Cardiac fibroblast (primary cell): ENCODE data around the gene CHST4.
A peak's percentile ranks its signal among the peaks of the same experiment; 100 is the strongest.

Experiments
- DNase-seq, 2 donors: peaks; one replicate each; pipeline versions ENCODE4 v3.0.0 to v3.0.0-alpha.2; 2010; ENCODE audit warnings: low read depth in 2 of 2
- H3K4me3 ChIP-seq, 2 donors: replicated peaks in 1 of 2; 1 replicate in 1 of 2; 2 replicates in 1 of 2; pipeline ENCODE4 v1.5.1; 2011; ENCODE audit warnings: low read depth in 2 of 2, low read length in 2 of 2, mild to moderate bottlenecking in 2 of 2, moderate library complexity in 1 of 2
- TF ChIP-seq, protein P1 (sequence below): IDR thresholded peaks from one replicate; pipeline ENCODE4 v1.5.1; 2011; ENCODE audit warnings: low read depth, mild to moderate bottlenecking, low read length, inconsistent platforms

The CHST4 gene

DNA sequence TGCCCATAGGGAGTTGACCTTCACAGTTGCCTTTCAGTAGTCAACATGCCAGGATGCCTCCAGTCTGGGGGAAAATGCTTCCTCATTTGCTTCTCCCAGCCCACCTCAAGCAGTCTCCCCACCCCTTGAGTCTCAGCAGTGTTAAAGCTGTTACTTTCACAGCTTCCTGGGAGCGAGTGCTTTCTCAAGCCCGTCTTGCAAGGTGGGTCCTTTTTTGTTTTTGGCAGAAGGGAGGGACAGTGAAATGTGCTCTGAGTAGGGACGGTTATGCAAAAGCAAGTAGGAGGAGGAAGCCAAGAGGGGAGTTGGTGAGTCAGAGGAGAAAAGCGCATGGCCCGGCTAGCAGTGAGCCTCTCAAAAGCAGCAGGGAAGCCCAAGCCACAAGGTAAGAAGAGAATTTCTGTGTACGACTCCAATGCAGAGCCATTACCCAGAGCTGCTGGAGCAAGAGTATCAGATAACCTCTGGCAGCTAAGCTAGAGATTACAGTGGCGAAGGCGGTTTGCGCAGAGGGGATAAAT is at the start of gene CHST4:
TSS of gene CHST4 (plus strand) at position 316 of the 521 bp plus-strand sequence. CDS start 10,252 bp downstream, outside the sequence.
- H3K4me3 ChIP-seq: no peak within 1 kb of the TSS
- TF ChIP-seq, protein P1, sequence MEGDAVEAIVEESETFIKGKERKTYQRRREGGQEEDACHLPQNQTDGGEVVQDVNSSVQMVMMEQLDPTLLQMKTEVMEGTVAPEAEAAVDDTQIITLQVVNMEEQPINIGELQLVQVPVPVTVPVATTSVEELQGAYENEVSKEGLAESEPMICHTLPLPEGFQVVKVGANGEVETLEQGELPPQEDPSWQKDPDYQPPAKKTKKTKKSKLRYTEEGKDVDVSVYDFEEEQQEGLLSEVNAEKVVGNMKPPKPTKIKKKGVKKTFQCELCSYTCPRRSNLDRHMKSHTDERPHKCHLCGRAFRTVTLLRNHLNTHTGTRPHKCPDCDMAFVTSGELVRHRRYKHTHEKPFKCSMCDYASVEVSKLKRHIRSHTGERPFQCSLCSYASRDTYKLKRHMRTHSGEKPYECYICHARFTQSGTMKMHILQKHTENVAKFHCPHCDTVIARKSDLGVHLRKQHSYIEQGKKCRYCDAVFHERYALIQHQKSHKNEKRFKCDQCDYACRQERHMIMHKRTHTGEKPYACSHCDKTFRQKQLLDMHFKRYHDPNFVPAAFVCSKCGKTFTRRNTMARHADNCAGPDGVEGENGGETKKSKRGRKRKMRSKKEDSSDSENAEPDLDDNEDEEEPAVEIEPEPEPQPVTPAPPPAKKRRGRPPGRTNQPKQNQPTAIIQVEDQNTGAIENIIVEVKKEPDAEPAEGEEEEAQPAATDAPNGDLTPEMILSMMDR: no peak
- peak; percentile 58 to 62 for DNase-seq

DNA sequence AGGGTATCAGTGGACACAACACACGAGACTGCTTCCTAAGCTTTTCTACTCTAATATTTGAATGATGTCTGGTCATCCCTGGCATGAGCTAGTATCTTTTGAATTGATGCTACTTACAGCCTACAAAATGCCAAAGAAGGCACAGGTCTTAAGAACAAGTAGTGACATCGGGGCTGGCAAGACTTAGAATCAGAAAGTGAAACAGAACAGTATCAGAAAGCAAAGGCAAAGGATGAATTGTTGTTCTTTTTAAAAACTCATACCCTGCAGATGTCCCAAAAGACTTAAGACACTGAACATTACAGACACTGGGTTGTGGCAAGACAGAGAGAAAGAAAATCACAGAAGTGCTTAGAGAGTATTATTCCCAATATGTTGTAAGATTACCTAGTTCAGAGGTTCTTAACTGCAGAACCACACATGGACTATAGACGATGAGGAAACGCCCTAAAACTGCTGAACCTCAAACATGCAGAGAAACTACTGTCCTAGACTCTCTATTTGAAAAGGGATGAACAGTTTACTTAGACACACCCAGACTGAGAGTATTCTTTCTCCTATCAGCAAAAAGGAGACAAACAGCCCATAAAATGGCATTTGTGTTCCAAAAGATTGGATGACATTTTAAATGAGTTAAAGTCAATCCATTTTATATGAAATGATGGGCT is 49.6 kb upstream of the CHST4 start:
- DNase-seq: no peak
- H3K4me3 ChIP-seq: no peak overlapping the region
- TF ChIP-seq, protein P1: no peak

DNA sequence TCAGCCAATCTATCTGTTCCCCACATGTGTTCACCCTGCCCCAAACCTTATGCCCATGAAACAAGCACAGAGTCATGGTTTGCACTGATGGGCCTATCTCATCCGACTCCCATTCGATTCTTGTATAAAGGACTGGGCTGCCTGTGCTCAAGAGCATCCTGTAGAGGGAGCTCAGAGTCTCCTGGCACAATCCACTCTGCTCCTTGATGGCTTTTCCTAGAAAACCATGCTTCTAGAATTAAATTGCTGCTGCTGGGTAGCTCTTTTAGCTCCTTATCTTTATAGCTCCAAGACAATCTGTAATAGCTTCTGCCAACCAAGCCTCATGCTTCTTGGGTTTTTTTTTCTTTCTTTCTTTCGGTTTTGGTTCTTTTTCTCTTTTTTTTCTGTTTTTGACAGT is 46.8 kb upstream of the CHST4 start:
- no peak overlapping the region for H3K4me3 ChIP-seq
- TF ChIP-seq, protein P1: peak; percentile 61
- peak; percentile 48 to 55 for DNase-seq

DNA sequence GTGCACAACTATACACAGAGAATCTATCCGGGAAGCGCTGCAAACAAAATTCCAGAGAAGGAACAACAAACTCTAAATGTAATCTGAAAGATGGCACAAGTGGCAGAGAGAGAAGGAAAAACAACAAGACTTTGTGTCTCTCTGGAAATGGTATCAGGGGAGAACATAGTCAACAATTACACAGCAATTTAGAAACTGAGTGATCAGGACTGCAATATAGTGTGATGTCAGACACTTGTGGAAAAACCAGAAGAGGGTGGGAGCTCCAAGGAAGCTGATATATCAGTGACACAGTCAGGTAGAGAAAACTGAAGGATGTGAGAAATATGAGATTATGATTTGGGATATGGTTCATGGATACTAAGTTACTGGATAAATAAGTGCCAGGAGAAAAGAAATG is 45.3 kb upstream of the CHST4 start:
- DNase-seq: no peak
- TF ChIP-seq, protein P1: no peak
- no peak overlapping the region for H3K4me3 ChIP-seq

DNA sequence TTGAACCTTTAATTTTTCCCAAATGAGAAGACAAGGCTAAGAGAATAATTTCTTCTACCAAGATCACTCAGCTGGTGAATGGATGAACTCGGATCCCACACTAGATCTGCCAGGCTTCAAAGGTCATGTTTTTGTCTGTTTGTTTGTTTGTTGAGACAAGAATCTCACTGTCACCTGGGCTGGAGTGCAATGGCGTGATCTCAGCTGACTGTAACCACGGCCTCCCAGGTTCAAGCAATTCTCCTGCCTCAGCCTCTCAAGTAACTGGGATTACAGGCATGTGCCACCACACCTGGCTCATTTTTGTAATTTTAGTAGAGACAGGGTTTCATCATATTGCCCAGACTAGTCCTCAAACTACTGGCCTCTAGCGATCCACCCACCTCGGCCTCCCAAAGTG is 43.7 kb upstream of the CHST4 start:
- H3K4me3 ChIP-seq: no peak overlapping the region
- TF ChIP-seq, protein P1: no peak
- no peak for DNase-seq

DNA sequence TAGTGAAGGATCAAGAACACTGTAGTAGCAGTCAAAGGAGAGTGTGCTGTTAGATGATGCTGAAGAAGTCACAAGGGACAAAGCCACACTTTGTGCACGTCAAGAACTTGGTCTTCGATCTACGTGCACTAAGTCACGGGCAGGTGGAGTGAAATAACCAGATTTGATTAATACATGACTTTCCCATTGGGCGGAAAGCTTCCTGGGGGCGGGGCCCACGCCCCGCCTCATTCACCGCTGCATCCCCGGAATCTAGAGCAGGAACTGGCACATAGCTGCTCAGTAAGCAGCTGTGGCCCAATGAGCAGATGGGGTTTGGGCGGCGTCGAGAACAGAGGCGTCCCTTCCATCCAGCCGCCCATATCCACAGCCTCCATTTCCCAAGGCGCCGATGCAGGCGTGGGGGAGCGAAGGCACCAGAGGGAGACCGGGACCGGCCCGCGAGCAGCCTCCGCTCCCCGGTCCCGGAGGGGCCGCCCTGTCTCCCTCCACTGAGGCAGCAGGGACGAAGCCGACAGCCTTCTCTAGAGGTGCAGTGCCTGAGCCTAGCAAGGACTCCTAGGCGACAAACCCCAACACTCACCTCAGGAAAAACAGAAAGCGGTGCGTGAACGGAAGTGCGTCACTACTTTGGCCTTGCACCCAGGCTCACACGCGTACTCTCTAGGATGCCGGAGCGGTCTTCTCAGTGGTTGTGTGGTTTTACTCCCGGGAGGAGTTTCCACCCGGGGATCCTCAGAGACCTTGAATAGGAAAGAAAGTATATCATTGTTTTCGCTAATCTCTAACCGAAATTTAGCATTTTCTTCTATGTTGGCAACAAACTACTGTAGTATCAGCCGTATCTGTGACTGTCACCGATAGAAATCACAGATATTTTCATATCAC is 42.0 kb upstream of the CHST4 start:
- TF ChIP-seq, protein P1: no peak

More for the DNA sequence above, 42.0 kb upstream of the CHST4 start:
- H3K4me3 ChIP-seq: peak overlapping the region; percentile 91 to 94
- DNase-seq: peak; percentile 96 to 97
